GM12892 (cell line): Measurements from ENCODE around the gene ALOX5.

Experiments
- POLR2A ChIP-seq: IDR thresholded peaks from 2 replicates; pipeline ENCODE4 v1.6.1; 2011; ENCODE audit warnings: low read depth, low read length, control low read depth
- POLR2AphosphoS5 ChIP-seq: IDR thresholded peaks from 2 replicates; pipeline ENCODE4 v1.6.1; 2011; ENCODE audit warnings: low read depth, low read length, control low read depth
- TAF1 ChIP-seq: IDR thresholded peaks from 2 replicates; pipeline ENCODE4 v1.6.1; 2011; ENCODE audit warnings: low read depth, mild to moderate bottlenecking, control low read depth, low read length, borderline replicate concordance

GRCh38 chr10:45399113-45399512 is 25.1 kb downstream of the ALOX5 start:
- TF ChIP-seq POLR2A (no peak), POLR2AphosphoS5 (no peak), TAF1 (no peak)
